DOHH2 (cell line): Measurements from ENCODE around the gene BTBD17.
A peak's percentile ranks its signal among the peaks of the same experiment; 100 is the strongest.

Source experiments
- H3F3A ChIP-seq: fragments of 200-600 bp; sonication (generic), shearing (Covaris generic); 2 replicates; pipeline ENCODE4 v1.6.0; 2016; ENCODE audit warnings: antibody characterized with exemption, mild to moderate bottlenecking; ENCODE audit not compliant: control insufficient read depth, insufficient read depth
- H3K27ac ChIP-seq: fragments of 200-600 bp; sonication (generic); 2 replicates; pipeline ENCODE4 v1.5.1; 2014; ENCODE audit warnings: low read depth, mild to moderate bottlenecking, low read length, moderate library complexity
- H3K27me3 ChIP-seq: fragments of 200-600 bp; sonication (generic); 2 replicates; pipeline ENCODE4 v1.6.1; 2014; ENCODE audit warnings: mild to moderate bottlenecking, low read length, mixed read lengths; ENCODE audit not compliant: control insufficient read depth
- H3K36me3 ChIP-seq: fragments of 200-600 bp; sonication (generic); 2 replicates; pipeline ENCODE4 v1.6.1; 2014; ENCODE audit warnings: mild to moderate bottlenecking, low read length, moderate library complexity, mixed read lengths; ENCODE audit not compliant: control insufficient read depth
- H3K4me1 ChIP-seq: fragments of 200-600 bp; sonication (generic); 2 replicates; pipeline ENCODE4 v1.6.1; 2014; ENCODE audit warnings: mild to moderate bottlenecking, low read length, mixed read lengths; ENCODE audit not compliant: control insufficient read depth
- H3K4me2 ChIP-seq: fragments of 200-600 bp; sonication (generic); 2 replicates; pipeline ENCODE4 v1.6.0; 2014; ENCODE audit warnings: mild to moderate bottlenecking, low read length, moderate library complexity
- H3K4me3 ChIP-seq: fragments of 200-600 bp; sonication (generic); 2 replicates; pipeline ENCODE4 v1.5.1; 2014; ENCODE audit warnings: mild to moderate bottlenecking, low read length, mixed read lengths
- H3K79me2 ChIP-seq: fragments of 200-600 bp; sonication (generic); 2 replicates; pipeline ENCODE4 v1.6.1; 2014; ENCODE audit warnings: mild to moderate bottlenecking, low read length, mixed read lengths; ENCODE audit not compliant: control insufficient read depth
- H3K9me2 ChIP-seq: fragments of 200-600 bp; sonication (generic); replicated peaks from 2 replicates; pipeline ENCODE4 v1.6.1; 2014; ENCODE audit warnings: mild to moderate bottlenecking, low read length, mixed read lengths; ENCODE audit not compliant: control insufficient read depth
- H3K9me3 ChIP-seq: fragments of 200-600 bp; sonication (generic); 2 replicates; pipeline ENCODE4 v1.6.1; 2014; ENCODE audit warnings: antibody characterized with exemption, low read length, mixed read lengths; ENCODE audit not compliant: control insufficient read depth, insufficient read depth
- H4K20me1 ChIP-seq: fragments of 200-600 bp; sonication (generic); 2 replicates; pipeline ENCODE4 v1.6.0; 2014; ENCODE audit warnings: low read depth, mild to moderate bottlenecking, antibody characterized with exemption, low read length, moderate library complexity; ENCODE audit not compliant: control insufficient read depth, insufficient read depth
- CTCF ChIP-seq: fragments of 200-600 bp; sonication (generic); IDR thresholded peaks from one replicate; pipeline ENCODE4 v1.5.1; 2014; ENCODE audit warnings: antibody characterized with exemption, mild to moderate bottlenecking, low read depth, low read length; ENCODE audit not compliant: poor library complexity, severe bottlenecking
- EZH2phosphoT487 ChIP-seq: fragments of 200-600 bp; sonication (generic); IDR thresholded peaks from 2 replicates; pipeline ENCODE4 v1.6.1; 2017; ENCODE audit warnings: borderline replicate concordance, mild to moderate bottlenecking, antibody characterized with exemption, low read length, moderate library complexity, mixed read lengths

BTBD17 gene

GRCh38 chr17:74361230-74362068 is at the start of gene BTBD17:
Gene BTBD17, minus strand, starts transcription at chr17:74361868. Its CDS starts 49 bp downstream, at chr17:74361819.
- Histone ChIP-seq H3K4me2 (no peak within 1 kb of the TSS), H3K27ac (no peak within 1 kb of the TSS), H3K79me2 (no peaks in the 10 kb centered on the region), H3F3A (no peaks in the 10 kb centered on the region), H3K36me3 (no peaks in the 10 kb centered on the region), H3K9me2 (no peaks in the 10 kb centered on the region), H3K4me1 (no peaks in the 10 kb centered on the region), H3K4me3 (no peak within 1 kb of the TSS), H3K27me3 (no peaks in the 10 kb centered on the region), H4K20me1 (no peaks in the 10 kb centered on the region), H3K9me3 (no peaks in the 10 kb centered on the region)
- no peak for TF ChIP-seq EZH2phosphoT487
- peak; percentile 35 for TF ChIP-seq CTCF

- Histone ChIP-seq H3K4me2 (no peak overlapping the region), H3K27ac (no peak overlapping the region)
These were observed 48.4 kb upstream of the BTBD17 start for GRCh38 chr17:74410001-74410443.

GRCh38 chr17:74408815-74409214 is 47.1 kb upstream of the BTBD17 start:
- no peak overlapping the region for H3K27ac ChIP-seq
- H3K27me3 ChIP-seq, result no peaks in the 10 kb centered on the region
- TF ChIP-seq EZH2phosphoT487, result no peak
- TF ChIP-seq CTCF, result no peak

More at GRCh38 chr17:74410001-74410443, 48.4 kb upstream of the BTBD17 start:
- TF ChIP-seq EZH2phosphoT487, result no peak
- no peak for TF ChIP-seq CTCF
- Histone ChIP-seq H3K27me3 (no peaks in the 10 kb centered on the region), H3K36me3 (no peaks in the 10 kb centered on the region), H3K4me3 (no peak overlapping the region), H3K4me1 (no peaks in the 10 kb centered on the region), H4K20me1 (no peaks in the 10 kb centered on the region), H3F3A (no peaks in the 10 kb centered on the region), H3K9me3 (no peaks in the 10 kb centered on the region), H3K79me2 (no peaks in the 10 kb centered on the region), H3K9me2 (no peaks in the 10 kb centered on the region)

More at GRCh38 chr17:74408815-74409214, 47.1 kb upstream of the BTBD17 start:
- no peaks in the 10 kb centered on the region for H3F3A ChIP-seq
- no peaks in the 10 kb centered on the region for H3K9me2 ChIP-seq
- no peak overlapping the region for H3K4me3 ChIP-seq
- H3K36me3 ChIP-seq, result no peaks in the 10 kb centered on the region
- no peaks in the 10 kb centered on the region for H3K9me3 ChIP-seq
- H3K4me1 ChIP-seq, result no peaks in the 10 kb centered on the region
- H3K4me2 ChIP-seq, result no peak overlapping the region
- H3K79me2 ChIP-seq, result no peaks in the 10 kb centered on the region
- H4K20me1 ChIP-seq, result no peaks in the 10 kb centered on the region
